RWPE1 (cell line): ENCODE data around the gene MAB21L1.

ENCODE experiments used
- CTCF ChIA-PET: fragments of 350-600 bp; sonication (Branson Sonifier 250); formaldehyde crosslinking; extraction: SDS; loops from one replicate; lab custom pipeline; 2021; lab: Yijun Ruan, JAX
- POLR2A ChIA-PET: fragments of 400-600 bp; formaldehyde crosslinking; extraction: SDS; loops from one replicate; lab custom pipeline; 2020; ENCODE audit warnings: antibody characterized with exemption; ENCODE audit not compliant: low non-redundant PET; lab: Yijun Ruan, JAX
- DNase-seq: peaks from one replicate; pipeline ENCODE4 v3.0.0; 2012; ENCODE audit warnings: low spot score
- H3K27ac ChIP-seq: fragments of 450-650 bp; 2 replicates; pipeline ENCODE4 v1.5.1; 2017
- TF ChIP-seq, protein P1 (sequence below): fragments of 450-650 bp; conservative IDR thresholded peaks from 2 replicates; pipeline ENCODE4 v1.5.1; 2017; ENCODE audit warnings: low read depth, mild to moderate bottlenecking

The MAB21L1 gene

DNA sequence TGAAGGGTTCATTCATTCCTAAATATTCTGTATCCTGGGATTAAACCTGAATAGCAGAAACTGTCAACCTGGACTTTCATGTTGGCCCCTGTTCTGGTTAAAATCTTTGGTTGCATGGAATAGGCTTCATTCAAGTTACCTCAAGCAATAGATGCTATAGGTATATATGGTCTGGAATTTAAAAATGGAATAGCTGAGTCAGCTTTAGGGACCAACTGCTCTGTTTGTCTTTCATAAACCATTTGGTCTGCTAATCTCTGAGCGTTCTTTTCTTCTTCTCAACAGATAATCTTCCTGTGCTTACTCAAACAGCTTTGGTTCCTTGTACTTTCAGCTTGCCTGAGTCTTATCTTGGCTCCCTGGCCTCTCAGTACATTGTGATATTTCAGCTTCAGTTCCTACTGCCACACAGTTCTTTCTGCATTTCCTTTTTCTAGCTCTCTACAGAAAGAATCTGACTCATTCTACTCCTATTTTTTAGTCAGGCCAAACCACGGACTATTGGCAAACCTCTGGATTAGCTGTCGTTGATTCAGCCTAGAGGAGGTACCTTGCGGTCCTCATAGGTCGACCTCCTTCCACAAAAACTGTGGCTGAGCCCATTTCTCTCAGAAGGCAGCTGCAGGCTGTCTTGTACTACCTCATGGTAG is 35.9 kb upstream of the MAB21L1 start:
- TF ChIP-seq, protein P1, sequence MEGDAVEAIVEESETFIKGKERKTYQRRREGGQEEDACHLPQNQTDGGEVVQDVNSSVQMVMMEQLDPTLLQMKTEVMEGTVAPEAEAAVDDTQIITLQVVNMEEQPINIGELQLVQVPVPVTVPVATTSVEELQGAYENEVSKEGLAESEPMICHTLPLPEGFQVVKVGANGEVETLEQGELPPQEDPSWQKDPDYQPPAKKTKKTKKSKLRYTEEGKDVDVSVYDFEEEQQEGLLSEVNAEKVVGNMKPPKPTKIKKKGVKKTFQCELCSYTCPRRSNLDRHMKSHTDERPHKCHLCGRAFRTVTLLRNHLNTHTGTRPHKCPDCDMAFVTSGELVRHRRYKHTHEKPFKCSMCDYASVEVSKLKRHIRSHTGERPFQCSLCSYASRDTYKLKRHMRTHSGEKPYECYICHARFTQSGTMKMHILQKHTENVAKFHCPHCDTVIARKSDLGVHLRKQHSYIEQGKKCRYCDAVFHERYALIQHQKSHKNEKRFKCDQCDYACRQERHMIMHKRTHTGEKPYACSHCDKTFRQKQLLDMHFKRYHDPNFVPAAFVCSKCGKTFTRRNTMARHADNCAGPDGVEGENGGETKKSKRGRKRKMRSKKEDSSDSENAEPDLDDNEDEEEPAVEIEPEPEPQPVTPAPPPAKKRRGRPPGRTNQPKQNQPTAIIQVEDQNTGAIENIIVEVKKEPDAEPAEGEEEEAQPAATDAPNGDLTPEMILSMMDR, result no peak
- ChIA-PET POLR2A (no interaction called here), CTCF (no interaction called here)
- H3K27ac ChIP-seq, result no peak overlapping the region
- peak; percentile 62 for DNase-seq

DNA sequence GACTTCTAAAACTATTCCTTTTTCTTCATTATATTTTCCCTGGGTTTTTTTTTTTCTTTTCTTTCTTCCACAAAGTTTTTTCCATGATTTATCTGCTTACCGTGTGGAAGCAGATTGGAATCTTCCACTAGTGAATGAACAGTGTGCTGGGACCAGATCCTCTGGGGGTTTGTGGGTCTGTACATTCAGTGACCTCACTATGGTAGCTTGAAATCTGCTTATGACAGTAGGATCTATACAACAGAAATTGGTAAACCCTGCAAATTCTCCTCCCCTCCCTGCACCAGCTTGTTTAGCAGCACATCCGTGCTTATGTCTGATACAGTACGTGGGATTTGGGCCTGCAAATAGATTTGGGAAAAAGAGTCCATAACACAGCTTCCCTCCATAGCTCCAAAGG is 26.0 kb upstream of the MAB21L1 start:
- DNase-seq, result no peak
- CTCF ChIA-PET, result interaction anchor here (0.7 kb wide), 1 partner anchor 283 kb away, joined by 4 read pairs; no protein-coding TSS in a partner anchor
- POLR2A ChIA-PET, result no interaction called here
- TF ChIP-seq, protein P1, result no peak
- H3K27ac ChIP-seq, result no peak overlapping the region

DNA sequence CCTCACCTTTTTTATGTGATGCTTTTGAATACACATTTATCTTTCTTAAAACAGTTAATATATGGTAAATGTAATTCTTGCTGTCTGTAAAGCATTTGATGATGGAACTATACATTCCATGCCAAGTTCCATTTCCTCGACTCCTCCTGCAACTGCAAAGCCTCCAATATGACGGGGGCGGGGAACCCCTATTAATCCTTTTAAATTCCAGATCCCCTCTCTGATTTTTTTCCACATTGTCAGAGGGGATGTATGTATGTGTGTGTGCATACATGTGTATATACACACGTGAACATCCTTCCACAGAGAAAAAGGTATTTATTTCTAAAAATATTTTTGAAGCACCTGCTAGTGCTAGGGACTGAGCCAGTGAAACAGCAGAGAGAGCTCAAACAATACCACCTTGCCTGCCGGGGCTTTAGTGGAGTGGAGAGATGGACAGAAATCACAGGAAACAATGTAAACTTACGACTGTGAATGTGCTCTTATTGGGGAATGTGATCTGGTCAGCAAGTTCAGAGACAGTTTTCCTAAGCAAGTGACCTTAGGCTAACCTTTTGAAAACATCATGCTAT is 25.3 kb upstream of the MAB21L1 start:
- no peak overlapping the region for H3K27ac ChIP-seq
- TF ChIP-seq, protein P1, result no peak
- DNase-seq, result no peak
- ChIA-PET CTCF (interaction anchor here (0.7 kb wide), 1 partner anchor 283 kb away, joined by 4 read pairs; no protein-coding TSS in a partner anchor), POLR2A (no interaction called here)

DNA sequence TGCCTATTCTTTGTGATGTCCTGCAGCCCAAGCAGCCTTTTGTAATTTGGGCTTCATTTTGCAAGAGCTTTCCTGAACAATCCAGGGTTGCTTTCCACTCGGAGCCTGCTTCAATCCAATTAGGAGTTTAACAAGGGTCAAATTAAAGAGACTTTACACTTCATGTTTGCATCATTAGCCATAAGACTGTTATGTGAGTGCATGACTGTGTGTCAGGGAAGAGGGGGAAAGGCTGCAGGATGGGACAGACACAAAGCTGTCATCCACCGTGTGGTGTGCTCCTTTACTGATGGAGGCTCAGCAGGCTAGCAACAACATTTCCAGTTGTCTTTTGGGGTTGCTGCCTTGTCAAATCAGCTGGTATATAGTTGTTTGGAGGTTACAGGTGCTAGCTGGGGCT is 23.7 kb upstream of the MAB21L1 start:
- CTCF ChIA-PET, result interaction anchor here (1.0 kb wide), 1 partner anchor 33 kb away, joined by 4 read pairs; no protein-coding TSS in a partner anchor
- H3K27ac ChIP-seq, result no peak overlapping the region
- POLR2A ChIA-PET, result no interaction called here
- DNase-seq, result no peak
- TF ChIP-seq, protein P1, result no peak

DNA sequence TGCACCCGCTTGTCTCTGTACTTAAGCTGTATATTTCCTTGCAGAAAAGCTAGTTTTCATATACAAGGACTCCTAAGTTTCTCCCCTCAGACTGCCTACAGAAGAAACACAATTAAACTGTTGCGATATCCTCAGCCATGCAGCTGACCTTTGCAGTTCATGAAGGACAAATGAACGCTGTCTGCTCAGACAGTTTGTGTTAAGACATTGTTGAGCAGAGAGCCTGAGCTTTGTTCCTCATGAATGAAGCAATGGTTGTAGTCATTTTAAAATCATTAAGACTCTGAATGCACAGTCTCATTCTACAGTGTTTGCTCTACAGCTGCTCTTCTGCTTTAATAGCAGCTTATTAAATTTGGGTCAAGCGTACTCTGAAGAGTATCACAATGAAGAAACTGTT is 23.2 kb upstream of the MAB21L1 start:
- H3K27ac ChIP-seq, result no peak overlapping the region
- TF ChIP-seq, protein P1, result no peak
- POLR2A ChIA-PET, result no interaction called here
- no peak for DNase-seq
- CTCF ChIA-PET, result interaction anchor here (1.0 kb wide), 1 partner anchor 34 kb away, joined by 4 read pairs; no protein-coding TSS in a partner anchor

DNA sequence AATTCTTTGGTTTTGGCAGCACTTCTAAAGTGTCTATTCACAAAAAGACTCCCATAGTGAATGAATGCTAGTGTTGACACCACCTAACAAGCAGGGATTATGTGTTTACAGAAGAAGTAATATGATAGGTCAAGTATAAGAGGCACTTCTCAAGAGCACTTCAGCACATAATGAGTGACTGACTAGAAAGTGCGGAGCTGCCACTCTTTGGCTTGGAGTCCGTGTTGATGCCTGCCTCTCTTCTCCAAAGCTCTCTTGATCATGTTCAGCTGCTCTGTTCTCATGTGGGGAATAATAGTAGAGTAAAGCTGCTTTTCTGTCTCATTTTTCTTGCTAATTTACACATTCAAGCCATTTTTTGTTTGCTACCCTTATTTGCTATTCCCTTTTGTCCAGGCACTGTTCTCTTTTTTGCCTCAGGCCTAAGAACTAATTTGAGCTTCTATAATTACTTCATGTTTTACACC is 22.7 kb upstream of the MAB21L1 start:
- no peak overlapping the region for H3K27ac ChIP-seq
- CTCF ChIA-PET, result no interaction called here
- TF ChIP-seq, protein P1, result no peak
- POLR2A ChIA-PET, result no interaction called here
- no peak for DNase-seq
